Measurements from ENCODE around the gene ADAM8.

GRCh38 chr10:133266056-133266795 lies 10.4 kb downstream of the ADAM8 start:
- TF ChIP-seq CTCF (IDR thresholded peaks at IDR 0.05): no peak
- no peak for TF ChIP-seq POLR2A (IDR thresholded peaks at IDR 0.05)
